Right ventricle myocardium superior (tissue), 1 donor: ENCODE data around the gene DISP3. TPM values are rescaled to one million over a fixed set of nuclear protein-coding genes. Genes with fewer than 3 reads are reported as not detected.
A peak's percentile ranks its signal among the peaks of the same experiment; 100 is the strongest.

Experiments used
- ATAC-seq: fragments of 200-7000 bp; cut with Tn5 transposase; one replicate; pipeline ENCODE4 v1.9.1; 2020; ENCODE audit warnings: mild to moderate bottlenecking; ENCODE audit not compliant: poor library complexity
- DNase-seq: peaks from one replicate; pipeline ENCODE4 v3.0.0-alpha.2; 2020
- intact Hi-C: fragments of 100-400 bp; cut with DNase I; formaldehyde crosslinking; loops from one replicate; pipeline ENCODE4 v1.11.2; 2022
- total RNA-seq: library from RNA; stranded (reverse); fragmentation: NEBNext Ultra II Directional; extraction: Animal tissue kit (Norgen Biotek cat#: 25700); gene quantifications from one replicate; pipeline ENCODE4 v1.2.1, GENCODE V29; 2021
- donor health status: DM: no; HTN: yes; CAD: no; lungs with severe emphysema.

DISP3 gene
- total RNA-seq, 1 donor from 2014 or later, result not detected

DNA sequence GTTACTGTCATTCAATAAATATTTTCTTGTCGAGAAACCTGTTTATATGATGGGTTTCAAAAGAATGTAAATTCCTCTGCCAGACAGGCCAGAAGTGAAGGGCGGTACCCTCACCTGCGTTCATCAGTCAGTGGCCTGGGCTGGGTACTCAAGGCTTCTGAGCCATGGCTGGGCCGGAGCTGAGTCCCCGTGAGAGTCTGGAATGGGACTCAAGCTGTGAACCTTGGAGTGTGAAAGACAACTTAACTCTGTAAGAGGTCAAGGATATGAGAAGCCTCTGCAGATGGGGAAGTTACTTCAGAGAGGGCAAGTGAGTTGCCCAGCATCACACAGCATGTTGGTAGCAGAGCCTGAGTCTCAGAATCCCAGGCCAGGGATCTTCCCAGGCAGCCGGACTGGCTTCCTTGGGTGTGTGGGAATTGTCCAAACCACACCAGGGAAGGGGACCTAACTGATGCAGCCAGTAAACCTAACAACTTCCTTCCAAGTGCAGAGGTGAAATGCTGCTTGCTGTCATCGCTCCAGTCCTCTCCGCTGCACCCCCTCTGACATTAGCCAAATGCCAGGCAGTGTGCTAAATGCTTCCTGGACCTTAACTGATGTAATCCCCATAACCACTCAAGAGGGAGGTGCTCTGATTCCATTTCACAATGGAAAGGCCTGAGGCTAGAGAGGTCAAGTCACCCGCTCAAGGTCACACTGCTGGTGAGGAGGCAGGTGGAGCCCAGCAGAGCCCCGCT is 4.8 kb downstream of the DISP3 start:
- DNase-seq (no peak), ATAC-seq (peak; percentile 74)
- intact Hi-C loops, result no loop called here

DNA sequence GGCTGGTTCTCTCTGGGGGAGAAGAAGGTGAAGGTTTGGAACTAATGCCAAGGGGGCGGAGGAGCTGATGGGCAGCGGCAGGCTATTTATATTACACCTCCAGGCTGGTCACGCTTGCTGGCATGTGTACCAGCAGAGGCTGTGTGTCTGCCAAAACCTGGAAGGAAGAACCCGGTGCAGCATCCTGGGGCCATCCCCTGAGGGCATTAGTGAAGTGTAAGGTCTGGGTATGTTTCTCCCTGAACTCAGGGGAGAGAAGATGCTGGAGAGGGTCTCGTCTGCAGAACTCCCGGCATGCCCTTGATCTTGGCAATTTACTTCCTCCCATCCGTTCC is 5.3 kb downstream of the DISP3 start:
- no peak for DNase-seq
- peak; percentile 82 for ATAC-seq
- intact Hi-C loops, result no loop called here

DNA sequence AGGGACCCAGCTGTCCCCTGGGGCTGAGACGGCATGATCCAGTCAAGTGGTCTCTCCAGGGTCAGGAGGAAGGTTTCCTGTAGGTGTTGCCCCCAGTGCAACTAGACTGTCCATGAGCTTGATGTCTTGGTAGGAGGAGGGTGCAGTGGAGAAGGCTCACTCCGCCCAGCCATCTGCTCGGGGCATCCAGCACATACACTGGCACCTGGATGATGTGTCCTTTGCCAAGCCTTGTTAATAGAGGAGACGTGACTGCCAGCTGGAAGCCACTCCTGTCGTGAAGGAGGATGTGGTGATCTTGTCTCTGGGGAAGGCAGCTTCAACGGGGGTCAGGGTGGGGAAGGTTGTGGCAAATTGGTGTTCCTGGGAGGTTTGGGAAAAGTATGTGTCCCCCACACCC is 6.2 kb downstream of the DISP3 start:
- intact Hi-C loops, result no loop called here
- DNase-seq (no peak), ATAC-seq (no peak)

DNA sequence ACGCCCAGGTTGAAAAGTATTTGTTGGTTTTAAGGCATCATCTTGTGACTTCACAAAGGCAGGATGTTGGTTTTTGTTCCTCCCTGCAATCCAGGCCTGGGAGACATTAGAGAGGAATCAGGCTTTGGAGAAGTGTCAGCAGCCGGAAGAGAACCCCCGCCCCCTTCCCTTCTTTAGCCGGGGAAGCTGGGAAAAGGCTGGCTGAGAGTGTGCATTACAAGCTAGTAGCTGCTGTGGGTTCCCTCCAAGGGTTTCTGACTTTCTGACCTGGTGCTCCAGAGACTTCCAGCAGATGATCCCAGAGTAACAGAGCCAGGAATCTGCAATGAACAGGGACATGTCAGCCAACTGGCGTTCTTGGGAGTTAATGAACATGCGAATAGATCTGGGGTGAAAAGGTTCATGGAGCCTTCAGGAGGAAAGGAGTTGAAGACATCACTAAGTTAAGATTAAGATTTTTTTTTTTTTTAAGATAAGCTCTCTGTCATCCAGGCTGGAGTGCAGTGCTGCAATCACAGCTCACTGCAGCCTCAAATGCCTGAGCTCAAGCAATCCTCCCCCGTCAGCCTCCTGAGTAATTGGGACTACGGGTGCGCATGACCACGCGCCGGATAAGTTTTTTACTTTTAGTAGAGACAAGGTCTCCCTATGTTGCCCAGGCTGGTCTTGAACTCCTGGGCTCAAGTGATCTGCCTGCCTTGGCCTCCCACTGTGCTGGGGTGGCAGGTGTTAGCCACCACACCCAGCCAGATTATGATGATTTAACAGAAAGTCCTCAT is 7.5 kb downstream of the DISP3 start:
- DNase-seq, result no peak
- intact Hi-C loops, result no loop called here
- no peak for ATAC-seq

DNA sequence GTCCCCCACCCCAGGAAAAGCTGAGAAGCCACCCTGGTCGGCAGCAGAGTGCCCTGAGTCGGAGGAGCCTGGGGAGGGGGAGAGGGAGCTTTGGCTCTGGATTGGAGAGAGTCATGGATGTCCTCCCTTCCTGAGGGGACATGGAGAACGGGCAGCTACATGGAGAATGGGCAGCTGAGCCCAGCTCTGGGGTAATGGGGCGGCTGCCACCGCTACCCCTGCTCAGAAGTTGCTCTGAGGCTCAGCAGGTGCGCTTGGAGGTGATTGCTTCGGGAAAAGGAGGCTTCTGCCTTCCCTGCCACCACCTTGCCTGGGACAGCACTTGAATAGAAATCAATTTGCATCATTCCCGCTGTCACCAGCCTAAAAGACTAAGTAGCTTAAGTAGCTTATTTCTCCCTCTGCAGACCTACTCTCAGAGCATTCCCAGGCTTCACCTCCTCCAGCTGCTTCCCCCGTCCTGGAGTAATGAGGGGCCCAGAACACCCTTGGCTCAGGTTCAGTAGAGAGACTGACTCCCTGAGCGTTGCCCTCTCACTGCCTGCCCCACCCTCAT is 8.3 kb downstream of the DISP3 start:
- ATAC-seq (no peak), DNase-seq (no peak)
- intact Hi-C loops, result no loop called here

DNA sequence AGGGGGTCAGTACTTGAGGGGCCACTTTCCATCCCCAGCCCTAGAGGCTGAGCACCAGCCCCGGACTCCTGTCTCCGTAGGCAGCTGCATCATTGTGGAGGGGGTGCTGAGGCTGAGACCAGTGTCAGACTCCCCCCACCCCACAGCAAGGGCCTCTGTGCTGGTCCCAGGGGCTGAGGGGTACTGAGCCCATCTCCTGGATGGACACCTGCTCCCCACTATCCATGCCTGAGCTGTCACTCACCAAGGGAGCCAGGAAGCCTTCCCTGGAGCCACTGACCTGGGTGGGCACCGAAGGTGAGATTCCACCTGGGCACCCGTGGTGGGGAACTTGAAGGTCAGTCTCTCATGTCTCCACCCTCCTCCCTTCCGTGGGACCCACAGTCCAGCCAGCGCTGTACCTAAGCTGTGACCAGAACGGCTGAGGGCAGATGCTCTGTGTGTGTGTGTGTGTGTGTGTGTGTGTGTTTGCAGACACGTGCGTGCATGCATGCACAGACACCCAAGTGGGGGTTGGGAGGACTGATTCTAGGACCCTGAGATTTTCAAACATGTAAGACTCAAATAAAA is 9.3 kb downstream of the DISP3 start:
- DNase-seq (no peak), ATAC-seq (no peak)
- intact Hi-C loops, result no loop called here

DNA sequence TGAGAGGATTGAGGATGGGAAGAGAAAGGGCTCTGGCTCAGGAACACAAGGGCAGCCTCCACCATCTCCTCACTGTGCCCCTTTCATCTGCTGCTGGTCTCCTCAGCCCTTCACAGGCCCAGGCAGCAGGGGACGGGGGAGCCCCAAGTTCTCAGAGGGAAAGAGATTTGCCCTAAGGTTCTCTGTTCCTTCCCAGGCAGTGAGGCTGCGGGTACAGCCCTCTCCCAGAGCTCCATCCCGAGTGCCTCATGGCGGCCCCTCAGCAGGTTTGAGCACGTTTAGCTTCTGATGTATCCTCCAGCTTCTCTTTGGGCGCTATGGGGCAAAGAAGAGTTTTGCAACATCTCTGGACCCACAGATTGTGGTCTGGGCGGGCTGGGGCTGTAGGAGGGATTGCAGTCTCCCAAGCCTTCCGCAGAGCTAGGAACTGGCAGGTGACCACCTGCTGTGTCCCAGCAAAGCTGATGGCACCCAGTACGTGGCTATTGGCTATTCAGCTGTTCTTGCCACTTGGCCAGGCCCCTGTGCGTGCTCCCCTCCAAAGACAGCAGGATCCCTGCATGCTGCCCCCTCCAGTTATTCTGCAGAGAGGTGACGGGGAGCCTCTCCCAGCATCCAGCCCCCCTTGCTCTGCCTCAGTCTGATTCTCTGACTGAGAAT is 10.1 kb downstream of the DISP3 start:
- intact Hi-C loops, result no loop called here
- DNase-seq, result no peak
- ATAC-seq, result no peak

DNA sequence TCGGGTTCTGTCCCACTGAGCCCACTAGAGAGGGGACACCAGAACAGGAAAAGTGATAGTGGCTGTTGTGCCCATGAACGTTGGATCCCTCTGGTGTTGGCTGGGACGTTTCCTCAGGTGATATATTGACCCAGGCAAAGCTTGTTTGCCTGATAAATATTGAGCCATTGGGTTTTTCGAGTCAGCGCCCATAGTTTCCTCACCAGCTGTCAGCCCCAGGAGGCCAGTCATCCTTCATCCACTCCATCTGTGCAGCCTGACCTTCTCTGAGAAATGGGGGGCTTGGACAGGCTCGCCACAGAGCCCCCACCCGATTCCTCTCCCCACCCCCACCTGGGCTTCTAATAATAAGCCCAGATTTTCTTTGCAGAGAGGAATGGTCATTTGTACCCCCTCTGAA is 13.3 kb downstream of the DISP3 start:
- intact Hi-C loops, result no loop called here
- DNase-seq (no peak), ATAC-seq (no peak)

DNA sequence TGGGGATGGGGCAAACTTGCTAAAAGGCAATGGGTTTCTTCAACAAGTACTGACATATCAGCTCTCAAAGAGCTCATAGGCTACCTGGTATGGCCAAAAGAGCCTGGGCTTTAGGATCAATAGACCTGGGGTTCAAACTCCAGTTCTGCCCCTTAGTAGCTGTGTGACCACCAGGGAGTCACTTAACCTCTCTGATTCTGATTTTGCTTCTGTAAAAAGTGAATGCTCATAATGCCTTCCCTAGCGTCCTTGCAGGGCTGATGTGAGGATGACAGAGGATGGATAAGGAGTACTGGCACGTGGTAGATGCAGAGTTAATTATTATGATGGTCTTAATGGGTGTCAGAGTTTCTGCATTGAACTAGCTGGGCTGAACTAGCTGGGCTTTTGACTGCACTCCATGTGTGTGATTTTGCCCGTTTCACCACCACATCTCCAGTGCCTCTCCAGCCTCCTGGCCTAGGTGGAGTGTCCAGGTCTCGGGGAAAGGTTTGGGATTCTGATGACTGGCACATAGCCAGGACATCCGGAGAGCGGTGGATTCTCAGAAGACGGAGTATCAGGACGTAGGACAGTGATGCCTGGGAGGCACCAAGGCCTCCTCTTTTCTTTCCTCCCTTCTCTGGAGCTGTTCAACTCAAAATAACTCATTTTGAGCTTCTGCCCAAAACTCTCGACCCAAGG is 15.2 kb downstream of the DISP3 start:
- no peak for ATAC-seq
- DNase-seq, result no peak
- intact Hi-C loops, result no loop called here

DNA sequence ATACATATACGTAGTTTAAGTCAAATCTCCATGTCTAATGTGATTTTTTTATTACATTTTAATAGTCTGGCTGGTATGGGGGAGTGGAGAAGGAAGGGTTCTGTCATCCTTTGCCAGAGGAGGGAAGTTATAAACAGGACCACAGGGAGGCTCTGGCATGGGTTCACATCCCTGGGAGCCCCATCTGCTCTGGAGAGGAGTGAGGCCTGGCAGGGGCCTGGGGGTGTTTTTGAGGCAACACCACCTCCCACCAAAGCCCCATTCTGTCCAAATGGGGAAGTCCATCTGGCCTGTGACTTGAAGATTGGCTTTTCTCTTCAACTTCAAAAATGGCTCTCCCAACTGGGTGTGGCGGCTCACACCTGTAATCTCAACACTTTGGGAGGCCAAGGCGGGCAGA is 15.8 kb downstream of the DISP3 start:
- intact Hi-C loops, result no loop called here
- ATAC-seq (no peak), DNase-seq (no peak)

DNA sequence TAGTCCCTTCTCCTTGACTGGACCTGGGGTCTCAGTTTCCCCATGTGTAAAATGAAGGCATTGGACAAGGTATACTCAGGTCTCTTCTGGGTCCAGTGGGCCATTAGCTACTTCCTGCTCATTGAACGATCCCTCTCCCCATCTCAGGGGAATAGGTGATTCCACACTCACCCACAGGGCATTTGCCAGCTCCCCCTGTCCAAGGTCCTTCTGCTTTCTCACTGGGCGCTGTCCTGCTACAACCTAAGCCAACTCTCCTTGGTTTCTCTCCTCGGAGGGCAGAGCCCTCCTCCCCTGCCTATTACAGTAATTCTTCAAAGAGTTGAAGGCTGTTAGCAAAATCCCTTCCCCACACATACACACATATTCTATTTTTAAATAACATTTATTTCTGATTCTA is 16.6 kb downstream of the DISP3 start:
- no peak for DNase-seq
- ATAC-seq, result no peak
- intact Hi-C loops, result no loop called here

DNA sequence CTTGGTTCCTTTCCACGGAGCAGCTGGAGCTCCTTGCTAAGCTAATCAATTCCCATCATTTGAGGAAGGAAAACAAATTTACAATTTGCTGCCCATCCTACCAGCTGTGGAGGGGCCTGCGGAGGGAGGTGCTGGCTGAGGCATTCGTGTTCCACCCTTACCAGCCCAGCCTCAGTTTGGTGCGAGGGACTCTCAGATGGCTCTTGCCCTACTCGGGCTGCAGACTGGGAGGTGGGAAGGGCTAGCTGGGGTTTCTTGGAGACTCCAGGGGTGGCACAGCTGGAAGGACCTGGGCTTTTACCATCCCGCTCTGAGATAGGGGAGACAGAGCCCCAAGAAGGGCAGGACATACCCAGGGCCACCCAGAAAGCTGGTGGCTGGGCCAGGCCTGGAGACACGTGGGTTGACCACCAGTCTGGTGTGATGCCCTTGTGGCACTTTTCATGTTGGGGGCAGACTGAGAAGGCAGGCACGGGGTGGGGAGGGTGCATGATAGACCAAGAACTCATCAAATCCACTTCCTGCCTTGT is 17.7 kb downstream of the DISP3 start:
- ATAC-seq (no peak), DNase-seq (no peak)
- intact Hi-C loops, result no loop called here

DNA sequence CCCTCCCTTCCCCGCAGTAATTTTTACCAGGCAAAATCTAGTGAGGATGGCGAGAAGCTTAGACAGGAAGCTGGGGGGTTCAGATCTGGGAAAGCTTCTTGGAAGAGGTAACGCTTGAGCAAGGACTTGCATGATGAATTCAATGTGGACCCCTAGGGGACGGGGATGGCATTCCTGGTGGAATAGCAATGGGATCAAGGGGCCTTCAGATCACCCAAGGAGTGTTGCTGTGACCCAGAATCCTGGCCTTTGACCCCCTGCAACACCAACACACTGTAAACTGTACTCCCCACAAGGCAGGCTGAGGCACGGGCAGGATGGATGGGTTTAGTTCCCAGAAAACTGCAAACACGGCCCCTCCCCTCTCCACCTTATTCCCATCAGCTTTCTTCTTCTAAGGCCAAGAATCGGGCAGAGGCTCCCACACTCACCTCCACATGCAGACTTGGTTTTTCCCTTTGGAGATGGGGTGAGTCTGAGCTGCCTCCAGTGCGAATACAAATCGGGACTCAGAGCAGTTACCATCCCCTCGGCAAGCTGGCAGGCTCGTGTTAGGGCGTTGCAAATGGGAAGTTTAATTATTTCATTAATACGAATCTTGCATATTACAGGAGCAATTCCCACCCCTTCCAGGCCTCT is 20.1 kb downstream of the DISP3 start:
- ATAC-seq (no peak), DNase-seq (no peak)
- intact Hi-C loops, result no loop called here

DNA sequence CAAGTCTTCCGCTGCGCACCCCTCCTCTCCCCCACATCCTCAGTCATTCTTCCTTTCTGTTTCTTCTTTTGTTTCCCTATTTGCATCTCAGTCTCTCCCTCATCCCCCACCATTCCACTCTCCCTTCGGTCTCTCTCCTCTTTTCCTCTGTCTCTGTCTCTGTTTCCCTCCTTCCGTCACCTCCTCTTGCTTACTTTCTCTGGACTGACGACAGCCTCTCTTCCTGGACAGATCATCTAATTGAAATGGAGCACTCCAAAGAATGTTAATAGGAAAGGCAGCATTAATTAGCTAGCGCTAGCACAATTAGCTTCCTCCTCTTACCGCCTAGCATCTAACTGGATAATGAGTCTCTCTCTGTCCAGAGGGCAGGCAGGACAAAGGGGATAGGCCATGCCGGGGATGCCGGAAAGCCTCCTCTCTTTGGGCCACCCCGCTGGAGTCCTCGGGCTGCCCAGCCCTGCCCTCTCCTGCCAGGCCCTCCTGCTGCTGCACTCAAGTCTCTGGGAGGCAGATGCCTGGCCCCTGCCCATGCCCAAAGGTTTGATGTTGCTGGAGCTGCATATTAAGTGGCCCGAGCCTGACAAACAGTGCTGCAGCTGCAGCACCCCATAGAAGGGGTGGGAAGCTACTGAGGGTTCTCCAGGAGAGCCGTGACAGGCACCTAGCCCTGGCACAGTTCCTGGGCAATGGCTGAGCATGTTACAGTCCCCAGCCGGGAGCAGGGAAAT is 20.8 kb downstream of the DISP3 start:
- DNase-seq, result no peak
- no peak for ATAC-seq
- intact Hi-C loops, result no loop called here

DNA sequence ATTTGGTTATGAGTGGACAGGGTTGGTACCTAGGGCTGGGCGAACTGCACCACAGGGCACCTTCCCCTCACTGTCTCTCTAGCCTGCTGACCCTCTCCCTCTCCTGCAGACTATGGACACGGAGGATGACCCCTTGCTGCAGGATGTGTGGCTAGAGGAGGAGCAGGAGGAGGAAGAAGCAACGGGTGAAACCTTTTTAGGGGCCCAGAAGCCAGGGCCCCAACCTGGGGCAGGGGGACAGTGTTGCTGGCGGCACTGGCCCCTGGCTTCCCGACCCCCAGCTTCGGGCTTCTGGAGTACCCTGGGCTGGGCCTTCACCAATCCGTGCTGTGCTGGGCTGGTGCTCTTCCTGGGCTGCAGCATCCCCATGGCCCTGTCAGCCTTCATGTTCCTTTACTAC is 21.9 kb downstream of the DISP3 start:
- ATAC-seq (no peak), DNase-seq (no peak)
- intact Hi-C loops, result no loop called here

DNA sequence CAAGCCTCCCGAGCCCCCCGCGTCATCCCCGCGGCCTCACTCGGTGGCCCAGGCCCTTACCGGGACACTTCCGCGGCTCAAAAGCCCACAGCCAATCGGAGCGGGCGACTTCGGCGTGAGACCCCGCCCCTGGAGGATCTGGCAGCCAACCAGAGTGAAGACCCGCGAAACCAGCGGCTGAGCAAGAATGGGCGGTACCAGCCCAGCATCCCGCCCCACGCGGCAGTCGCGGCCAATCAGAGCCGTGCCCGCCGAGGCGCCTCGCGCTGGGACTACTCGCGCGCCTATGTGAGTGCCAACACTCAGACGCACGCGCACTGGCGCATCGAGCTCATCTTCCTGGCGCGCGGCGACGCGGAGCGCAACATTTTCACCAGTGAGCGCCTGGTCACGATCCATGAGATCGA is 22.5 kb downstream of the DISP3 start:
- DNase-seq, result peak; percentile 52
- peak; percentile 41 for ATAC-seq
- intact Hi-C loops, result no loop called here

DNA sequence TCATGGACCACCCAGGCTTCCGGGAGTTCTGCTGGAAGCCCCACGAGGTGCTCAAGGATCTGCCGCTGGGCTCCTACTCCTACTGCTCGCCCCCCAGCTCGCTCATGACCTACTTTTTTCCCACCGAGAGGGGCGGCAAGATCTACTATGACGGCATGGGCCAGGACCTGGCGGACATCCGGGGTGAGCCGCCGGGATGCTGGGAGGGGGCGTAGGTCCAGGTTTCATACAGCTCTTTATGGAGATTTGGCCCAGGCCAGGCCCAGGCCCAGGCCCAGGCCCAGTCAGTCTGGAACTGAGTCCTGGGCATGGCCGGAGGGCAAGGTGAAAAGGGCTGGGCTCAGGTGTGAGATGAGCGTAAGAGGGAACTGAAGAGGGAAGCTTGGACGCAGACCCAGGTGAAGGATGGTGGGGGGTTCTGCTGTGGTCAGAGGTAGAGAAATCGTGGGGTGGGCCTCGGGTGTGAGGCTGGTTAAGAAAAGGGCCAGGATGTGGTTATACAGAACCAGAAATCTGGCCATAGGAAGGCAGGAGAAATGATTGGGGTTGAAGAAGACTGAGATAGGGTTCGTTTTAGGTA is 23.0 kb downstream of the DISP3 start:
- intact Hi-C loops, result no loop called here
- ATAC-seq, result no peak
- no peak for DNase-seq
